OCI-LY1 (cell line): Measurements from ENCODE around the gene ARL13A.

Experiments used
- CTCF ChIP-seq: fragments of 200-600 bp; sonication (generic), shearing (Covaris generic); IDR thresholded peaks from 2 replicates; pipeline ENCODE4 v1.5.1; 2017; ENCODE audit warnings: mild to moderate bottlenecking, antibody characterized with exemption, low read length, moderate library complexity, mixed read lengths
- EZH2 ChIP-seq: fragments of 200-600 bp; sonication (generic), shearing (Covaris generic); IDR thresholded peaks from 2 replicates; pipeline ENCODE4 v1.8.0; 2017; ENCODE audit warnings: borderline replicate concordance, mixed run types, mild to moderate bottlenecking, antibody characterized with exemption, low read length, moderate library complexity, mixed read lengths

DNA sequence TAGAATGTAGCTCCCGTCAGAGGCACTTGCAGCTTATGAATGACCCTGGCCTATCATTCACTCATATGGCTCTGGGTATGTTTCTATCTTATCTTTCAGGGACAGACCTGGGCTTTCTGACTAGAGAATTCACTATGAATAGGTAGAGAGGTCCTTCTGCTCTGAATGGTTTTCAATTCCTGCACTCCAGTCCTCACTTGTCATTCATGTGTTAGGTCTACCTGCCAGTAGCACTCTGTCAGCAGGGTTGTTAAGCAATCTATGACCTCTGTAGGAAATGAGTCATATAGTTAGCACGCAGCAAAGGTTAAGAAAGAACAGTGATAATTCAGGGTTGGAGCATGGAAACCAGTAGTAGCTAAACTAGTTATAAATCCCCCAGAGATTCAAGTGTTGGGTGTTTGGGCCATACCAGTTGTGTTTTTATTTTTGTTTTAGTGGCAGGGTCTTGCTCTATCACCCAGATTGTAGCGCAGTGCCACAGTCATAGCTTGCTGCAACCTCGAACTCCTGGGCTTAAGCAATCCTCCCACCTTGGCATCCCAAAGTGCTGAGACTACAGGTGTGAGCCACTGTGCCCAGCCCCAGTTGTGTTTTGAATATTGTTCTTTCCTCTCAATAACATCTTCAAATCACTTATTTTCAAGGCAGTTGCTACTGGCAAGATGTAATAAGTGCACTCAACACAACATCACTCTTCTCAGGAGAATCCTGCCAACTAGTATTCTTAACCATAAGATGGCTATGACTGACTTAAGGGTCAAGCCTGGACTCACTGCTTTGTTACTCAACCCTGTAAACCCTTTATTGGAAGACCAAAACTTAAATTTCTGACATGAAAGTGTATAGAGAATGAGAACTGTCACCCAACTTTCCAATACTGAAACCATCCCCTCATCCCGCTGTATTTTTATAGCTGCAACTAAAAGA is 25.1 kb downstream of the ARL13A start:
- TF ChIP-seq CTCF = no peak
- no peak for TF ChIP-seq EZH2
